Activated CD8-positive, alpha-beta T cell treated with anti-CD3 and anti-CD28 coated beads, Interleukin-2, amount 10 ng/mL, durations not matched to agents 7 days and 5 days (primary cell): ENCODE results near the gene S1PR2. TPM values are rescaled to one million over a fixed set of nuclear protein-coding genes. Genes with fewer than 3 reads are reported as not detected.
"Not testable (repeated sequence)": the region's sequence is repeated elsewhere in the genome, so short reads cannot be mapped to it uniquely, and the experiment has no call there.

ENCODE experiments used
- ATAC-seq: fragments of 150-1000 bp; cut with Tn5 transposase; one replicate; pipeline ENCODE4 v1.10.0; 2021; ENCODE audit warnings: moderate library complexity
- CTCF ChIA-PET: fragments of 350-600 bp; sonication (Branson Sonifier 250); formaldehyde crosslinking; loops from one replicate; lab custom pipeline; 2021; ENCODE audit warnings: antibody characterized with exemption; lab: Charles Lee
- POLR2A ChIA-PET: fragments of 350-600 bp; sonication (Branson Sonifier 250); formaldehyde crosslinking; loops from one replicate; lab custom pipeline; 2021; ENCODE audit warnings: antibody characterized with exemption; lab: Charles Lee
- DNase-seq: peaks from one replicate; pipeline ENCODE4 v3.0.0-alpha.2; 2020
- H3K27ac Mint-ChIP-seq: one replicate; pipeline ENCODE4 v1.8.0; 2021; ENCODE audit warnings: mild to moderate bottlenecking, mixed read lengths
- H3K27me3 Mint-ChIP-seq: one replicate; pipeline ENCODE4 v1.8.0; 2021; ENCODE audit warnings: low read depth, mixed read lengths
- H3K36me3 Mint-ChIP-seq: one replicate; pipeline ENCODE4 v1.8.0; 2021; ENCODE audit warnings: low read depth, mixed read lengths
- H3K4me1 Mint-ChIP-seq: one replicate; pipeline ENCODE4 v1.8.0; 2021; ENCODE audit warnings: low read depth, mixed read lengths
- H3K4me3 Mint-ChIP-seq: one replicate; pipeline ENCODE4 v1.8.0; 2021; ENCODE audit warnings: mild to moderate bottlenecking, mixed read lengths
- H3K9me3 Mint-ChIP-seq: one replicate; pipeline ENCODE4 v1.8.0; 2022; ENCODE audit warnings: mixed read lengths; ENCODE audit not compliant: insufficient read depth
- total RNA-seq, 2 experiments: library from RNA; stranded (reverse); gene quantifications; one replicate each; pipeline ENCODE4 v1.2.3, GENCODE V29; 2021

Gene S1PR2
- total RNA-seq, 2 experiments from 2014 or later: 3.5 to 3.8 TPM

DNA sequence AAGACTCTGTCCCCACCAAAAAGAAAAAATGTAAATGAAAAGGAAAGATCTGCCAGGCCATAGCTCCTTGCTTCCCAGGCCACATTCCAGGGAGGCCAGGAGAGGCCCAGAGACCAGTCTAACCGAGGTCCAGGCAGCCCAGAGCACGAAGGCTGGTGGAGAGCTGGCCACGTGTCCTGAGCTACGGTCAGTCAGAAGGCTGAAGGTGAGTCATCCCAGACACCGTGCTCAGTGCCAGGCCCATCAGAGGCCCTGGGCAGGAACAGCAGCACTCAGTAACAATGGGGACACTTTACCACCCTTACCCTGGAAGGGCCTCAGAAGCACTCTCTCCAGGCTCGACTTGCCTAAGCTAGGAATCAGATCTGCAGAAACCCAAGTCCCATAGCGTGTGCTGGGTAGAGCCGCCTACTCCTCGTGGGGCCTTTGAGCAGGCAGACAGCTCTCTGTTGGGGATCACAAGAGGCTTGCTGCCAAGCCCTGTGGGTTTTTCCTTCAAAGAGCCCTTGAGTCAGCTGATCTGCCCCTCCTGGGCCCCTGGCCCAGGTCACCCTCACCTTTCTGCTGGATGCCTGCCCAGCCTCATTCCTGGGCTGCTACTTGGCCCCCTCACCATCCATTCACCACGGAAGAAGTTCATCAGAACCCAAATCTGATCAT lies 24.8 kb downstream of the S1PR2 start:
- Mint-ChIP-seq H3K27me3 (peaks cover 4% of the 10 kb centered on the region), H3K4me3 (no peak overlapping the region), H3K36me3 (no peaks in the 10 kb centered on the region), H3K27ac (no peak overlapping the region), H3K9me3 (no peaks in the 10 kb centered on the region), H3K4me1 (peaks cover 5% of the 10 kb centered on the region)
- ChIA-PET POLR2A (interaction anchor here (0.7 to 2.2 kb wide), 3 partner anchors 12 to 56 kb away, joined by 3 to 10 read pairs (median 6); partner anchors contain the start of gene DNMT1), CTCF (interaction anchor here (0.6 to 2.2 kb wide), 5 partner anchors 22 to 195 kb away, joined by 3 to 9 read pairs (median 3); no protein-coding TSS in a partner anchor)
- ATAC-seq (no peak), DNase-seq (no peak)

DNA sequence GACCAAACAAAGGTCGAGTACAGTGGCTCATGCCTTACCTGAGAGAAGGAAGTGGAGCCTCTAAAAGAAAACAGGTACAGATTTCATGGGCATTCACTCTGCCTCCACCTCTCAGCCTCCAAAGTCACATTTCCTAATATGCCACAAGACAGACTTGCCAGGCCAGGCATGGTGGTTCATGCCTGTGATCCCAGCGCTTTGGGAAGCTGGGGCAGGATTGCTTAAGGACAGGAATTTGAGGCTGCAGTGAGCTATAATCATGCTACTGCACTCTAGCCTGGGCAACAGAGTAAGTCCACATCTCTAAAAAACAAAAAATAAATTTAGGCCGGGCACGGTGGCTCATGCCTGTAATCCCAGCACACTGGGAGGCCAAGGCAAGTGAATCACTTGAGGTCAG lies 25.5 kb downstream of the S1PR2 start:
- ATAC-seq (no peak), DNase-seq (no peak)
- Mint-ChIP-seq H3K4me3 (no peak overlapping the region), H3K36me3 (no peaks in the 10 kb centered on the region), H3K4me1 (peaks cover 5% of the 10 kb centered on the region), H3K9me3 (no peaks in the 10 kb centered on the region), H3K27ac (no peak overlapping the region), H3K27me3 (peaks cover 2% of the 10 kb centered on the region)
- POLR2A ChIA-PET: interaction anchor here (0.7 to 1.4 kb wide), 2 partner anchors 44 to 57 kb away, joined by 3 to 6 read pairs; no protein-coding TSS in a partner anchor
- CTCF ChIA-PET: interaction anchor here (0.6 to 2.2 kb wide), 4 partner anchors 23 to 196 kb away, joined by 3 to 9 read pairs (median 6); no protein-coding TSS in a partner anchor

DNA sequence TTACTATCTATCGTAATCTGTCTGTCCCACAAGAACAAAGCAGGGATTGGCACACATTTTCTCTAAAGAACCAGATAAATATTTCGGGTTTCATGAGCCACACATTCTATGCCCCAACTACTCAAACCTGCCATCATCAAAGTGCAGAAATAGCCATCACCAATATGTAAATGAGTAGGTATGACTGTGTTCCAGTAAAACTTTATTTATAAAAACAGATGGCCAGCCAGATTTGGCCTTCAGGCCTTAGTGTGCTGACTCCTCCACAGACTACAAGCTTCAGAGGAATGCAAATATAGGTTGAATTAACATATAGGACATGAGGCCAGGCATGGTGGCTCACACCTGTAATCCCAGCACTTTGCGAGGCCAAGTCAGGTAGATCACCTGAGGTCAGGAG lies 27.4 kb downstream of the S1PR2 start:
- CTCF ChIA-PET: interaction anchor here (1.8 kb wide), 1 partner anchor 47 kb away, joined by 6 read pairs; no protein-coding TSS in a partner anchor

DNA sequence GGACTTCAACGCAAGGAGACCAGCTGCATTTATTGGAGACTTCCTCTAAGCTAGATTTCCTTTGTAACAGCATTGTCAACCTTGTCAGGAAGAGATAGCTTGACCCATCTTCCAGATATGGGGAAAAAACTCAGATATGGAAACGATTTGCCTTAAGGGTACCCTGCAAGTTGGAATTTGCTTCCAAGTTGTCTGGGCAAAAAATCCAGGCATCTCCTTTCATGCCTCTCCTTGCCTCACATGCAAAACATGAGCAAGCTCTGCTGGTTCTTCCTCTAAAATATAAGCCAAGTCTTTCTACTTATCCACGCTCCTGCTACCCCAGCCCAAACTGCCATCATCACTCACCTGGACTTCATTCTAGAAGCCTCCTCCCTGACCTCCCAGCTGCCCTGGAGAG lies 30.0 kb downstream of the S1PR2 start:
- H3K4me1 Mint-ChIP-seq: peaks cover 14% of the 10 kb centered on the region
- no peak overlapping the region for H3K27ac Mint-ChIP-seq
- DNase-seq (no peak), ATAC-seq (no peak)
- ChIA-PET CTCF (interaction anchor here (0.7 to 1.6 kb wide), 3 partner anchors 27 to 200 kb away, joined by 3 to 12 read pairs (median 6); no protein-coding TSS in a partner anchor), POLR2A (interaction anchor here (0.8 to 0.9 kb wide), 2 partner anchors 10 to 70 kb away, joined by 3 read pairs; no protein-coding TSS in a partner anchor)
- H3K36me3 Mint-ChIP-seq: no peaks in the 10 kb centered on the region
- no peaks in the 10 kb centered on the region for H3K9me3 Mint-ChIP-seq
- no peak overlapping the region for H3K4me3 Mint-ChIP-seq
- H3K27me3 Mint-ChIP-seq: no peaks in the 10 kb centered on the region

More for the DNA sequence above, 27.4 kb downstream of the S1PR2 start:
- Mint-ChIP-seq H3K9me3 (no peaks in the 10 kb centered on the region), H3K36me3 (no peaks in the 10 kb centered on the region), H3K4me3 (no peak overlapping the region), H3K27me3 (no peaks in the 10 kb centered on the region), H3K4me1 (peaks cover 13% of the 10 kb centered on the region), H3K27ac (no peak overlapping the region)
- ATAC-seq: no peak
- no peak for DNase-seq
- POLR2A ChIA-PET: no interaction called here

DNA sequence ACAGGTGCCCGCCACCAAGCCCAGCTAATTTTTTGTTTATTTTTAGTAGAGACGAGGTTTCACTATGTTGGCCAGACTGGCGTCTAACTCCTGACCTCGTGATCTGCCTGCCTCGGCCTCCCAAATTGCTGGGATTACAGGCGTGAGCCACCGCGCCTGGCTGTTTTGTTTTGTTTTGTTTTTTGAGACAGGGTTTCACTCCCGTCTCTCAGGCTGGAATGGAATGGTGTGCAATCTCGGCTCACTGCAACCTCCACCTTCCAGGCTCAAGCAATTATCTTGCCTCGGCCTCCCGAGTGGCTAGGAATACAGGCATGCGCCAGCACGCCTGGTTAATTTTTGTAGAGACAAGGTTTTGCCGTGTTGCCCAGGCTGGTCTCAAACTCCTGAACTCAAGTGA lies 31.0 kb downstream of the S1PR2 start:
- POLR2A ChIA-PET, H3K27me3 Mint-ChIP-seq, H3K36me3 Mint-ChIP-seq, DNase-seq, ATAC-seq, H3K27ac Mint-ChIP-seq, H3K4me3 Mint-ChIP-seq, H3K9me3 Mint-ChIP-seq: not testable (repeated sequence)
- CTCF ChIA-PET: interaction anchor here (1.1 to 1.6 kb wide), 3 partner anchors 21 to 49 kb away, joined by 3 to 12 read pairs (median 6); no protein-coding TSS in a partner anchor
- peaks cover 19% of the 10 kb centered on the region for H3K4me1 Mint-ChIP-seq

DNA sequence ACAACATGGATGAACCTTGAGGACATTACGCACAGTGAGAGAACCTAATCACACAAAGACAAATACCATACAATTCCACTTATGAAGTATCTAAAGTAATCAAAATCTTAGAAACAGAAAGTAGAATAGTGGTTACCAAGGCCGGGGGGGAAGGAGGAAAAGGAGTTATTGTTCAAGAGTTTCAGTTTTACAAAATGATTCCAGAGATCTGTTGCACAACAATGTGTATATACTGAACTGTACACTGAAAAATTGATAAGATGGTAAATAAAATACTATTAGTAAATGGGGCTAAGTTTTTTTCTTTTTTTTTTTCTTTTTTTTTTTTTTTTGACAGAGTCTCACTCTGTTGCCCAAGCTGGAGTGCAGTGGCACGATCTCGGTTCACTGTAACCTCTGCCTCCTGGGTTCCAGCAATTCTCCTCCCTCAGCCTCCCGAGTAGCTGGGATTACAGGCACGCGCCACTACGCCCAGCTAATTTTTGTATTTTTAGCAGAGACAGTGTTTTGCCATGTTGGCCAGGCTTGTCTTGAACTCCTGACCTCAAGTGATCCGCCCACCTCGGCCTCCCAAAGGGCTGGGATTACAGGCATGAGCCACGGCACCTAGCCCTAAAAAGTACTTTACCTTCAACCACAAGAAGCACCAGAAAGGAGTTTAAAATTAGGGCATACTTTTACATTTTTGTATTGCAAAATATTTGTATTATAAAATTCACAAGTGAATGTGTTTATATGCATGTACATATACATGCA lies 32.1 kb downstream of the S1PR2 start:
- DNase-seq: peak; percentile 44
- not testable (repeated sequence) for ATAC-seq, H3K9me3 Mint-ChIP-seq, H3K36me3 Mint-ChIP-seq, H3K27me3 Mint-ChIP-seq
- Mint-ChIP-seq H3K27ac (peak overlapping the region; percentile 85), H3K4me3 (peak overlapping the region; percentile 55), H3K4me1 (peaks cover 21% of the 10 kb centered on the region)
- ChIA-PET CTCF (interaction anchor here (0.7 to 1.6 kb wide), 7 partner anchors 12 to 268 kb away, joined by 3 to 10 read pairs (median 3); no protein-coding TSS in a partner anchor), POLR2A (interaction anchor here (0.6 kb wide), 1 partner anchor 51 kb away, joined by 4 read pairs; no protein-coding TSS in a partner anchor)

DNA sequence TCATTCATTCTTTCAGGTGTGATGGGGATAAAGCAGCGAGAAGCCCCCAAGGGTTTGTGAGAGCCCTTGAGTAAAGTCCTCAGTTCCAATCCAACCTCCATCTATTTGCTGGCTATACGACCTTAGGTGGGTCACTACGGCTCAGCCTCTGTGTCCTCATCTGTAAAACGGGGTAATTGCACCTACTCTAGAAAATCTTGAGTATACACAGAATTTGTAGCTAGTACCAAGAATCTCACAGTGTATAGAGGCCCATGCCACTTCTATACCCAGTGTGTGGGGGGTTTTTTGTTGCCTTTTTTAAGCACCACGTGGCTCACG lies 36.0 kb downstream of the S1PR2 start:
- H3K4me1 Mint-ChIP-seq: peaks cover 45% of the 10 kb centered on the region
- ATAC-seq (no peak), DNase-seq (no peak)
- peak overlapping the region; percentile 89 for H3K4me3 Mint-ChIP-seq
- no peaks in the 10 kb centered on the region for H3K9me3 Mint-ChIP-seq
- H3K27me3 Mint-ChIP-seq: no peaks in the 10 kb centered on the region
- peaks cover 30% of the 10 kb centered on the region for H3K36me3 Mint-ChIP-seq
- ChIA-PET POLR2A (interaction anchor here (1.0 to 2.7 kb wide), 9 partner anchors 12 to 226 kb away, joined by 3 to 10 read pairs (median 6); partner anchors contain the start of gene ICAM1), CTCF (interaction anchor here (0.8 to 4.3 kb wide), 4 partner anchors 25 to 55 kb away, joined by 3 to 33 read pairs (median 4); partner anchors contain the start of gene MRPL4)
- peak overlapping the region; percentile 97 for H3K27ac Mint-ChIP-seq

DNA sequence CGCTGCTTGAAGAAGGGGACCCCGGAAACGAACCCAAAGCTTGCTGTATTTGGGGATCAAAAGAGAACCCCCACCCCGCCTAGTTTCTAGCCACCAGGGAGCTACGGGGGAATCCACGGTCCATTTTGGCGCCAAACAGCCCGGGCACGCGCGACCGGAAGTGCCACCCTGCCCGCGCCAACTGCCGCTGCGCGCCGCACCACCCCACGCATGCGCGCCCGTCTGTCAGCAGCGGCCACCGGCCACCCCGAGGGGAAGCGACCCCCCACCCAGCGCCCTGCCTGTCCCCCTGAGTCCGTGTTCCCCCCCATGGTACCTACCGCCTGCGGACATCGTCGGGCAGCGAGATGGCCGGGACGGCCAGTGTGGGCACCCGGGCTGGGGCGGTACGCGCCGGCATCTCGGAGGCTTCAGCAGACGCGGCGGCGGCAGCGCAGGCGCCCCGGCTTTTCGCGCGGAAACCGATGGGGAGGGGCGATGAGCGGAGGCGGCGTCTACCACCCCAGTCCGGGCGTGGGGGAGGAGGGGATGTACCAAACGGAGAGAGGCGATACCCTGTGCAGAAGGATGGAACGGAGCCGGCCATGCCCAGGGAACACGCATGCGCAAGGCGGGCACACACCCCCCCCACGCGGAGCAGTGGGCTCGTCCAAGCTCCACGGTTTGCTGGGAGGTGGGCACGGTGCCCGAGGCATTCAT lies 36.5 kb downstream of the S1PR2 start, which contains the start of gene DNMT1:
Gene DNMT1 (minus strand): TSS at position 454 of the 699 bp plus-strand sequence. CDS start 54 bp downstream, at position 400.
- peak; percentile 97 for ATAC-seq
- POLR2A ChIA-PET: interaction anchor here (0.7 to 2.7 kb wide), 19 partner anchors 10 to 227 kb away, joined by 3 to 10 read pairs (median 4); partner anchors contain the start of genes ICAM1, PPAN, S1PR2 and TYK2
- peaks cover 50% of the 10 kb centered on the region for H3K4me1 Mint-ChIP-seq
- CTCF ChIA-PET: interaction anchor here (0.8 to 4.3 kb wide), 6 partner anchors 25 to 65 kb away, joined by 3 to 33 read pairs (median 4); partner anchors contain the start of gene MRPL4
- H3K27ac Mint-ChIP-seq: peak within 1 kb of the TSS; percentile 97
- H3K27me3 Mint-ChIP-seq: no peaks in the 10 kb centered on the region
- no peaks in the 10 kb centered on the region for H3K9me3 Mint-ChIP-seq
- peak; percentile 99 for DNase-seq
- peak within 1 kb of the TSS; percentile 89 for H3K4me3 Mint-ChIP-seq
- H3K36me3 Mint-ChIP-seq: peaks cover 35% of the 10 kb centered on the region

DNA sequence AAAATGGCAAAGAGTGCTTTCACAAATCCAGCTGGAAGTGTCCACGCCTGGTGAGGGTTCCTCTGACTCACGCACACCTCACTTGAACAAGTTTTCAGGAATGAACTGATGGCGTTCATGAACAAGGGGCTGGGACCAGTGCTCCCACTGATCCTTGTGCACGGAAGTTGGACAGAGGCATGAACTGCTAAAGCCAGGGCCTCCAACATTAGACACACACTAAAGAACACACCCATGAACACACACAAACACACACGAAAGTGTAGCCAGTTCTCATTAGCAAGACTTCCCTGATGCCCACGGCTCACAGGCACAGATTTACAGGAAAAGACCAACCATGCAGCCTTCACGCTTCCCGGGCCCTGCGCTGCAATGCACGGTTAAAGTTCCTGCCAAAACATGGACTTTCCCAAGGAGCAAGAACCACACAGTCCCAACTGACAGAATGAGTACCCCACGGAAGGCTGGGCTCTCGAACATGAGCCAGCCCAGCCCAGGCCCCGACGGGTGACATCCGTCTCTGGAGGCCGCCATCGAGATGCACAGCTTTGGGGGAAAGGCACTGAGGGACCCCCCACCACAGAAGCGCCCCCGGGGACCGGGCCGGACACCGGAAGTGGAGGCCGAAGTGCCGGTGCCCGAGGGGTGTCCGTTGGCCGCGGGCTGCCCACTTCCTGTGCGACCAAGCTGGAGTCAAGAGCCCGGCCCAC lies 37.2 kb downstream of the S1PR2 start:
- Mint-ChIP-seq H3K27me3 (no peaks in the 10 kb centered on the region), H3K9me3 (no peaks in the 10 kb centered on the region), H3K4me1 (peaks cover 48% of the 10 kb centered on the region), H3K27ac (peak overlapping the region; percentile 97), H3K36me3 (peaks cover 38% of the 10 kb centered on the region), H3K4me3 (peak overlapping the region; percentile 89)
- ChIA-PET CTCF (interaction anchor here (0.9 to 4.3 kb wide), 5 partner anchors 35 to 65 kb away, joined by 3 to 33 read pairs (median 4); partner anchors contain the start of gene MRPL4), POLR2A (interaction anchor here (0.7 to 2.7 kb wide), 18 partner anchors 9 to 227 kb away, joined by 3 to 10 read pairs (median 4); partner anchors contain the start of genes ICAM1, PPAN, S1PR2 and TYK2)
- ATAC-seq: peak; percentile 9
- DNase-seq: peak; percentile 54

DNA sequence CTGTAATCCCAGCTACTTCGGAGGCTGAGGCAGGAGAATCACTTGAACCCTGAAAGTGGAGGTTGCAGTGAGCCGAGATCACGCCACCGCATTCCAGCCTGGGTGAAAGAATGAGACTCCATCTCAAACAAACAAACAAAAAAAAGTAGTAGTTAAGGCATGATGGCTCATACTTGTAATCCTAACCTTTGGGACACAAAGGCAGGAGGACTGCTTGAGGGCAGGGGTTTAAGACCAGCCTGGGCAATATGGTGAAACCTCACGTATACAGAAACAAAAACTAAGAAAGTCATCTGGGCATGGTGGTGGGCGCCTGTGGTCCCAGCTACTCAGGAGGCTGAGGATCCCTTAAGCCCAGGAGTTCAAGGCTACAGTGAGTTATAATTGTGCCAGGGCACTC lies 38.2 kb downstream of the S1PR2 start:
- Mint-ChIP-seq H3K27ac (peak overlapping the region; percentile 43), H3K27me3 (no peaks in the 10 kb centered on the region), H3K36me3 (peaks cover 42% of the 10 kb centered on the region), H3K9me3 (no peaks in the 10 kb centered on the region), H3K4me3 (peak overlapping the region; percentile 89), H3K4me1 (peaks cover 49% of the 10 kb centered on the region)
- POLR2A ChIA-PET: interaction anchor here (1.1 to 1.4 kb wide), 2 partner anchors 26 to 43 kb away, joined by 3 to 6 read pairs; no protein-coding TSS in a partner anchor
- no peak for DNase-seq
- ATAC-seq: no peak
- CTCF ChIA-PET: interaction anchor here (0.8 to 4.3 kb wide), 3 partner anchors 57 to 80 kb away, joined by 3 to 33 read pairs (median 8); partner anchors contain the start of gene MRPL4
